Hepatocyte (in vitro differentiated cells): Measurements from ENCODE around the gene TBC1D17. TPM values are rescaled to one million over a fixed set of nuclear protein-coding genes. Genes with fewer than 3 reads are reported as not detected.

Experiments used
- DNase-seq: peaks from one replicate; pipeline ENCODE4 v3.0.0-alpha.2; 2016; ENCODE audit warnings: low spot score
- H2AFZ ChIP-seq: fragments of 200-600 bp; sonication (generic); 2 replicates; pipeline ENCODE4 v1.6.0; 2016; ENCODE audit warnings: antibody characterized with exemption, mild to moderate bottlenecking
- H3K27ac ChIP-seq: fragments of 200-600 bp; sonication (generic); 2 replicates; pipeline ENCODE4 v1.5.1; 2016; ENCODE audit warnings: mild to moderate bottlenecking
- H3K27me3 ChIP-seq: fragments of 200-600 bp; sonication (generic); 2 replicates; pipeline ENCODE4 v1.6.1; 2016
- H3K36me3 ChIP-seq: fragments of 200-600 bp; sonication (generic); replicated peaks from 2 replicates; pipeline ENCODE4 v1.5.1; 2016; ENCODE audit warnings: low read depth; ENCODE audit not compliant: insufficient read depth
- H3K4me1 ChIP-seq: fragments of 200-600 bp; sonication (generic); 2 replicates; pipeline ENCODE4 v1.5.1; 2016; ENCODE audit warnings: mild to moderate bottlenecking, moderate library complexity; ENCODE audit not compliant: insufficient read depth
- H3K4me2 ChIP-seq: fragments of 200-600 bp; sonication (generic); 2 replicates; pipeline ENCODE4 v1.6.0; 2016
- H3K4me3 ChIP-seq: fragments of 200-600 bp; sonication (generic); 2 replicates; pipeline ENCODE4 v1.5.1; 2016; ENCODE audit warnings: mild to moderate bottlenecking
- H3K79me2 ChIP-seq: fragments of 200-600 bp; sonication (generic); 2 replicates; pipeline ENCODE4 v1.6.0; 2017; ENCODE audit warnings: mild to moderate bottlenecking
- H3K9me2 ChIP-seq: fragments of 200-600 bp; sonication (generic); replicated peaks from 2 replicates; pipeline ENCODE4 v1.6.0; 2017; ENCODE audit warnings: mild to moderate bottlenecking; ENCODE audit not compliant: insufficient read depth
- H3K9me3 ChIP-seq: fragments of 200-600 bp; sonication (generic); 2 replicates; pipeline ENCODE4 v1.5.1; 2016; ENCODE audit warnings: low read depth, mild to moderate bottlenecking
- H4K20me1 ChIP-seq: fragments of 200-600 bp; sonication (generic); 2 replicates; pipeline ENCODE4 v1.6.0; 2016; ENCODE audit warnings: mild to moderate bottlenecking; ENCODE audit not compliant: insufficient read depth, poor library complexity, severe bottlenecking
- EZH2 ChIP-seq: fragments of 200-600 bp; sonication (generic); IDR thresholded peaks from 2 replicates; pipeline ENCODE4 v1.6.1; 2016; ENCODE audit warnings: antibody characterized with exemption, mild to moderate bottlenecking, borderline replicate concordance
- EZH2phosphoT487 ChIP-seq: fragments of 200-600 bp; sonication (generic); IDR thresholded peaks from one replicate; pipeline ENCODE4 v1.6.1; 2018; ENCODE audit warnings: antibody characterized with exemption, mild to moderate bottlenecking, low read depth, moderate library complexity; ENCODE audit not compliant: unreplicated experiment, severe bottlenecking
- whole genome bisulfite sequencing: methylation state at CpG from one replicate; pipeline ENCODE4 v1.1.6; 2016; ENCODE audit warnings: low lambda C conversion rate; ENCODE audit errors: missing lambda C conversion rate; 5-methylcytosine and 5-hydroxymethylcytosine counted together
- polyA plus RNA-seq: library from polyadenylated mRNA; unstranded; fragments of >200 nt; fragmentation: Nextera tagmentation; extraction: Ambion mirVana; gene quantifications from 2 replicates; pipeline ENCODE4 v1.2.1, GENCODE V29; 2016
- total RNA-seq: library from RNA; depleted of rRNA; stranded (reverse); fragments of >200 nt; gene quantifications from 2 replicates; pipeline ENCODE4 v1.2.3, GENCODE V29; 2014
- TF ChIP-seq, protein P1 (sequence below): fragments of 200-600 bp; sonication (generic); IDR thresholded peaks from 2 replicates; pipeline ENCODE4 v1.5.1; 2016; ENCODE audit warnings: antibody characterized with exemption, mild to moderate bottlenecking; ENCODE audit not compliant: poor library complexity

The TBC1D17 gene
- total and polyA plus RNA-seq, 2 experiments from 2014 or later: 10.7 to 55.1 TPM

DNA sequence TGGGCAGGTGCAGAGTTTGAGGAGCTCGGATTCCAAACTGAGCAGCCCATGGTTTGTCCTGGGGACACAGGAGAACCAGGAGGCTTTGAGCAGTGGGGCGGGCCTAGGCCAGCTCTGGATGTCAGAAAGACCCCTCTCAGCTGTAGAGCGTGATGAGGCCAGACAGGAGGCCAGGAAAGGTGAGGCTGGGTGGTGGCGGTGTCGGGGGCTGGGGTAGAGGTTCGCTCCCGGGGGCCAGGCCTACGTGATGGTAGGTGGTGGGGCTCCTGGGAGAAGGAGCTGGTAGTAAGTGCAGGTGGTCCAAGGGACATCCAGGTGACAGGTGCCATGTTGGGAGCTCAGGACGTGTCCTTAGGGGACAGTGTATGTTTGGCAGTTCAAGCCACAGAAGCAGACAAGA lies 40.1 kb upstream of the TBC1D17 start:
- TF ChIP-seq EZH2 (no peak), EZH2phosphoT487 (no peak)
- TF ChIP-seq, protein P1, sequence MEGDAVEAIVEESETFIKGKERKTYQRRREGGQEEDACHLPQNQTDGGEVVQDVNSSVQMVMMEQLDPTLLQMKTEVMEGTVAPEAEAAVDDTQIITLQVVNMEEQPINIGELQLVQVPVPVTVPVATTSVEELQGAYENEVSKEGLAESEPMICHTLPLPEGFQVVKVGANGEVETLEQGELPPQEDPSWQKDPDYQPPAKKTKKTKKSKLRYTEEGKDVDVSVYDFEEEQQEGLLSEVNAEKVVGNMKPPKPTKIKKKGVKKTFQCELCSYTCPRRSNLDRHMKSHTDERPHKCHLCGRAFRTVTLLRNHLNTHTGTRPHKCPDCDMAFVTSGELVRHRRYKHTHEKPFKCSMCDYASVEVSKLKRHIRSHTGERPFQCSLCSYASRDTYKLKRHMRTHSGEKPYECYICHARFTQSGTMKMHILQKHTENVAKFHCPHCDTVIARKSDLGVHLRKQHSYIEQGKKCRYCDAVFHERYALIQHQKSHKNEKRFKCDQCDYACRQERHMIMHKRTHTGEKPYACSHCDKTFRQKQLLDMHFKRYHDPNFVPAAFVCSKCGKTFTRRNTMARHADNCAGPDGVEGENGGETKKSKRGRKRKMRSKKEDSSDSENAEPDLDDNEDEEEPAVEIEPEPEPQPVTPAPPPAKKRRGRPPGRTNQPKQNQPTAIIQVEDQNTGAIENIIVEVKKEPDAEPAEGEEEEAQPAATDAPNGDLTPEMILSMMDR: no peak
- Histone ChIP-seq H3K27me3 (no peaks in the 10 kb centered on the region), H3K36me3 (no peaks in the 10 kb centered on the region), H3K27ac (no peak overlapping the region), H3K4me1 (no peaks in the 10 kb centered on the region), H4K20me1 (no peaks in the 10 kb centered on the region), H3K9me2 (no peaks in the 10 kb centered on the region), H3K4me2 (no peak overlapping the region), H2AFZ (no peak overlapping the region), H3K4me3 (no peak overlapping the region), H3K79me2 (no peaks in the 10 kb centered on the region), H3K9me3 (no peaks in the 10 kb centered on the region)
- no peak for DNase-seq
- WGBS: 100% methylated on average over 9 of the region's 9 CpGs

DNA sequence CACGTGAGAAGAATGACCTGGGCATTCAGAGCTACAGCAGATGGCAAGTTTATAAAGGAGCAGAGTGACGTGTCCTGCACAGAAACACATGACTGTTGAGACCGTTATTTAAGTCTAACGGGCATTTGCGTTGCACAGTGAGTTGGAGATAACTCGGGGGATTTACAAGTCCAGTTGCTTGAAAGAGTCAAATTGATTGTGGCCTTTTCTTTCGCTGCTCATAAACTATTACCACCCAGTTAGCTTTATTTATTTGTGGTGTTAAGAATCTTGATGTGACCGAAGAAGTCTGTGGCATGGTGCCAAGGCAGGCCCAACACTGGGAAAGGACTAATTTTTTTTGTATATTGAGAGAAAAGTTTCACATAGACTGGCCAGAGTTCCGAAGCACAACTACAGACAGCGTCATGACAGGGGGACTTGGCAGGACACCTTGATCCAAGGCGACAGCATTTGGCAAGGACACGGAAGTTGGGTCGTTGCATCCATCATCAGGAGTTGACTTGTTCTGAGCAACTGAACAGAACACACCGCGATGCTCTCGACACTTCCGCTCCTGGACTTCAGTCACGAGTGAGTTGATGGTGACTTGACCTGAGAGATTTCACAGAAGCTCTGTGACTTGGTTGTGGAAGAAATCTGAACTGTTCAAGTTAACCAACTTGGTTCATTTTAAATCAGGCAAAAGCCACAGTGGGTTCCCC lies 38.5 kb upstream of the TBC1D17 start:
- H3K4me1 ChIP-seq: no peaks in the 10 kb centered on the region
- no peaks in the 10 kb centered on the region for H3K9me2 ChIP-seq
- no peak overlapping the region for H3K4me2 ChIP-seq
- TF ChIP-seq EZH2phosphoT487: no peak
- TF ChIP-seq, protein P1: no peak
- no peak for TF ChIP-seq EZH2
- no peaks in the 10 kb centered on the region for H3K9me3 ChIP-seq
- 90% methylated on average over 18 of the region's 18 CpGs for WGBS
- H3K36me3 ChIP-seq: no peaks in the 10 kb centered on the region
- H2AFZ ChIP-seq: no peak overlapping the region
- no peaks in the 10 kb centered on the region for H3K27me3 ChIP-seq
- no peak overlapping the region for H3K27ac ChIP-seq
- no peaks in the 10 kb centered on the region for H4K20me1 ChIP-seq
- H3K79me2 ChIP-seq: no peaks in the 10 kb centered on the region
- H3K4me3 ChIP-seq: no peak overlapping the region
- no peak for DNase-seq

DNA sequence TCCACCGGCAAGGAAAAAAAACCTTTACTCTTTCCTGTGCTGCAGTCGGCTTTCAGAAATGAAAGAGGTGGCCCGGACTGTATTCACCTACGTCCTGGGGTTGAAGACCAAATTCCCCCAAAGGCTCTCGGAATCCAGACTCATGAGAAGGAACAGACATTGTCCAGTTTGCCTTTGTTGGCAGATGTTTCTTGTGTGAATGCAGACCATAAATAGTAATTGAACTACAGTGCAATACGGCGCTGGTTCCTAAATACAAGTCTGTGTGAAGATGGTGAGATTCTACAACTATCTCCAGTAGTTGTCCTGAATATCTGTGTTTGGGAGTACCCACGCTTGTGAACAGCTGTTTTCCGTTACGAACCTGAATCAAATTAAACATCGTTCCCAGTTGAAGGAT lies 37.8 kb upstream of the TBC1D17 start:
- no peaks in the 10 kb centered on the region for H3K36me3 ChIP-seq
- no peak overlapping the region for H2AFZ ChIP-seq
- TF ChIP-seq EZH2: no peak
- no peak for TF ChIP-seq EZH2phosphoT487
- WGBS: 87% methylated on average over 11 of the region's 11 CpGs
- no peak overlapping the region for H3K4me2 ChIP-seq
- no peak overlapping the region for H3K4me3 ChIP-seq
- no peak overlapping the region for H3K27ac ChIP-seq
- H4K20me1 ChIP-seq: no peaks in the 10 kb centered on the region
- no peaks in the 10 kb centered on the region for H3K27me3 ChIP-seq
- no peaks in the 10 kb centered on the region for H3K79me2 ChIP-seq
- no peaks in the 10 kb centered on the region for H3K9me2 ChIP-seq
- no peaks in the 10 kb centered on the region for H3K4me1 ChIP-seq
- no peak for DNase-seq
- no peaks in the 10 kb centered on the region for H3K9me3 ChIP-seq

DNA sequence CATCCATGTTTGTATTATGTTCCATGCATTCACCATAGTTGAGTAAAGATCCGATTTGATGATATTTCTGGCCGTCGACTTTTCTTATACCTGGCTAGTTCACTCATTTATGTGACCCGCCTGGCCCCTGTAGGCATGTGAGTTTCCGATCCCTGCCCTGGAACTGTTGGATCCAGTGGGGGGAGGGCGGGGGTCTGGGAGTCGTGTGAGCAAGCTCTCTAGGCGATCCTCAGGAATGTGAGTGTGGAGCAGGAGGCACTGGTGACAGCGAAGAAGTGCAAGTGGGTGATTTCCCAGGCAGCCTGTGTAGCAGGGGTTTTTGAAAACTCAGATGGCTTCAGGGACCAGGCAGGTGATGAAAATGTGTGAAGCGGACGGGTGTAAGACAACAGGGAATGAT lies 37.2 kb upstream of the TBC1D17 start:
- Histone ChIP-seq H3K9me3 (no peaks in the 10 kb centered on the region), H3K4me3 (no peak overlapping the region), H3K79me2 (no peaks in the 10 kb centered on the region), H3K4me1 (no peaks in the 10 kb centered on the region), H3K4me2 (no peak overlapping the region), H4K20me1 (no peaks in the 10 kb centered on the region), H3K9me2 (no peaks in the 10 kb centered on the region), H3K36me3 (no peaks in the 10 kb centered on the region), H3K27me3 (no peaks in the 10 kb centered on the region), H3K27ac (no peak overlapping the region), H2AFZ (no peak overlapping the region)
- TF ChIP-seq EZH2: no peak
- TF ChIP-seq, protein P1: no peak
- no peak for TF ChIP-seq EZH2phosphoT487
- 76% methylated on average over 11 of the region's 11 CpGs for WGBS
- DNase-seq: no peak
